GM12891 (cell line): ENCODE measurements around the gene MADD.

Experiments
- POLR2A ChIP-seq: IDR thresholded peaks from 2 replicates; pipeline ENCODE4 v1.6.1; 2011; ENCODE audit warnings: low read depth, low read length, control low read depth
- POLR2AphosphoS5 ChIP-seq: IDR thresholded peaks from 2 replicates; pipeline ENCODE4 v1.6.1; 2011; ENCODE audit warnings: low read depth, low read length, control low read depth

DNA sequence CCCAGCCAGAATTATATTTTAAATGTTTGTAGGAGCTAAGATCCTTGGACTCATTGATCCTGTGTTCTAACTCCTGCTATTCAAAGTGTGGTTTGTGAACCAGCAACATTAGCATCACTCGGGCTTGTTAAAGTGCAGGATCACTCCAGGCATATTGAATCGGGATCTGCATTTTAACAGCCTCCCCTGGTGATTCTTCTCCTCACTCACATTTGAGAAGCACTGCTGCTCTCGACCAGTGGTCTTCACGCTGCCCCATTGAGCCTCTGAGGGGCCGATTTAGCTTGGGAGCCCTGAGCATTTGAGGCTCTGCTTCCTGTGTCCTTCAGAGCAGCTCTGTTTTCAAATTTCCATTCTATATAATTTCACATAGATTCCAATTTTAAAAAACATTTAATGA, 10.9 kb downstream of the MADD start:
- TF ChIP-seq POLR2A (no peak), POLR2AphosphoS5 (no peak)
